CD4-positive, alpha-beta memory T cell (primary cell): Measurements from ENCODE around the gene NFAT5. TPM values are rescaled to one million over a fixed set of nuclear protein-coding genes. Genes with fewer than 3 reads are reported as not detected.
"Not testable (repeated sequence)": the region's sequence is repeated elsewhere in the genome, so short reads cannot be mapped to it uniquely, and the experiment has no call there.

Experiments used
- CTCF ChIA-PET: fragments of 350-600 bp; sonication (Branson Sonifier 250); formaldehyde crosslinking; loops from one replicate; lab custom pipeline; 2021; ENCODE audit warnings: inconsistent platforms; ENCODE audit not compliant: partially characterized antibody; lab: Charles Lee
- POLR2A ChIA-PET: fragments of 350-600 bp; sonication (Branson Sonifier 250); formaldehyde crosslinking; loops from one replicate; lab custom pipeline; 2021; ENCODE audit not compliant: partially characterized antibody; lab: Charles Lee
- DNase-seq, 5 donors: peaks; one replicate each; pipeline versions ENCODE4 v3.0.0 to v3.0.0-alpha.2; 2020 to 2022; ENCODE audit warnings: mixed read lengths in 1 of 5
- H3K27ac ChIP-seq: one replicate; pipeline ENCODE4 v1.7.0; 2013; ENCODE audit warnings: low read depth, low read length
- H3K27me3 ChIP-seq: 2 replicates; pipeline ENCODE4 v1.7.0; 2013; ENCODE audit warnings: mild to moderate bottlenecking, low read length, moderate library complexity; ENCODE audit not compliant: insufficient read depth
- H3K36me3 ChIP-seq: 2 replicates; pipeline ENCODE4 v1.7.0; 2013; ENCODE audit warnings: mild to moderate bottlenecking, low read length, moderate library complexity; ENCODE audit not compliant: insufficient read depth
- H3K4me1 ChIP-seq: 2 replicates; pipeline ENCODE4 v1.7.0; 2013; ENCODE audit warnings: mild to moderate bottlenecking, low read length, moderate library complexity; ENCODE audit not compliant: insufficient read depth
- H3K4me3 ChIP-seq, 2 donors: one replicate each; pipeline ENCODE4 v1.7.0; 2013; ENCODE audit warnings: low read length in 2 of 2, mild to moderate bottlenecking in 1 of 2
- H3K9me3 ChIP-seq, 2 donors: one replicate each; pipeline ENCODE4 v1.7.0; 2013; ENCODE audit warnings: low read length in 2 of 2, control low read depth in 1 of 2; ENCODE audit not compliant: control insufficient read depth in 1 of 2
- H3K27ac Mint-ChIP-seq, 7 donors: one replicate each; pipeline ENCODE4 v1.8.0; 2020 to 2021; ENCODE audit warnings: mixed read lengths in 7 of 7, mild to moderate bottlenecking in 6 of 7, inconsistent platforms in 3 of 7, moderate library complexity in 3 of 7
- H3K27me3 Mint-ChIP-seq, 2 donors: one replicate each; pipeline ENCODE4 v1.8.0; 2020 to 2021; ENCODE audit warnings: mixed read lengths in 2 of 2
- H3K36me3 Mint-ChIP-seq, 2 donors: one replicate each; pipeline ENCODE4 v1.8.0; 2020 to 2021; ENCODE audit warnings: mixed read lengths in 2 of 2, inconsistent platforms in 1 of 2, mild to moderate bottlenecking in 1 of 2
- H3K4me1 Mint-ChIP-seq, 4 donors: one replicate each; pipeline ENCODE4 v1.8.0; 2020 to 2021; ENCODE audit warnings: mixed read lengths in 4 of 4, mild to moderate bottlenecking in 1 of 4
- H3K4me3 Mint-ChIP-seq, 8 donors: one replicate each; pipeline ENCODE4 v1.8.0; 2020 to 2021; ENCODE audit warnings: mixed read lengths in 8 of 8, mild to moderate bottlenecking in 7 of 8, moderate library complexity in 6 of 8, inconsistent platforms in 3 of 8
- H3K9me3 Mint-ChIP-seq, 8 donors: one replicate each; pipeline ENCODE4 v1.8.0; 2020 to 2021; ENCODE audit warnings: mixed read lengths in 8 of 8, mild to moderate bottlenecking in 5 of 8, inconsistent platforms in 3 of 8, moderate library complexity in 1 of 8
- intact Hi-C: fragments of 100-400 bp; cut with micrococcal nuclease; formaldehyde crosslinking; loops from one replicate; pipeline ENCODE4 v1.15.1; 2023
- polyA plus RNA-seq, 2 donors: library from polyadenylated mRNA; unstranded; fragments of 300-500 nt; fragmentation: Illumina TruSeq; gene quantifications; one replicate each; pipeline ENCODE4 v1.2.3, GENCODE V29; 2021
- total RNA-seq, 2 experiments: library from RNA; stranded (reverse); gene quantifications; one replicate each; pipeline ENCODE4 v1.2.3, GENCODE V29; 2021

Gene NFAT5
- total and polyA plus RNA-seq, 4 experiments from 2014 or later = 1.8 to 35.6 (median 18.7) TPM

GRCh38 chr16:69564845-69565670 is 708 bp upstream of the NFAT5 start:
- intact Hi-C loops = loop anchor here (1.0 to 5.0 kb wide), 9 partner anchors 35 to 254 kb away; partner anchors contain the start of genes COG8, CYB5B, NIP7 and TERF2
- no peaks in the 10 kb centered on the region for H3K36me3 ChIP-seq
- peaks cover 28 to 58% (median 37%) of the 10 kb centered on the region in 4 donors for H3K4me1 Mint-ChIP-seq
- ChIA-PET POLR2A (interaction anchor here (0.5 to 2.9 kb wide), 18 partner anchors 11 to 433 kb away, joined by 3 to 17 read pairs (median 4); partner anchors contain the start of genes CHTF8, CYB5B, PDF and TERF2), CTCF (interaction anchor here (1.0 to 2.5 kb wide), 5 partner anchors 9 to 181 kb away, joined by 3 to 23 read pairs (median 3); no protein-coding TSS in a partner anchor)
- peak in 4 of 5 donors; percentile 12 to 33 (median 25) for DNase-seq
- peaks cover 41% of the 10 kb centered on the region for H3K4me1 ChIP-seq
- H3K27me3 Mint-ChIP-seq = no peaks in the 10 kb centered on the region
- H3K9me3 ChIP-seq = no peaks in the 10 kb centered on the region
- H3K27ac ChIP-seq = peak overlapping the region; percentile 91
- no peaks in the 10 kb centered on the region for H3K9me3 Mint-ChIP-seq
- peak overlapping the region; percentile 86 to 97 (median 96) for H3K27ac Mint-ChIP-seq
- H3K4me3 Mint-ChIP-seq = peak overlapping the region; percentile 88 to 96 (median 92)
- peak overlapping the region; percentile 79 to 92 for H3K4me3 ChIP-seq
- no peaks in the 10 kb centered on the region for H3K27me3 ChIP-seq
- H3K36me3 Mint-ChIP-seq = peaks cover 0 to 20% of the 10 kb centered on the region in 2 donors

GRCh38 chr16:69566240-69566980 is 644 bp downstream of the NFAT5 start:
- H3K27me3 Mint-ChIP-seq = no peaks in the 10 kb centered on the region
- CTCF ChIA-PET = no interaction called here
- Histone ChIP-seq H3K36me3 (no peaks in the 10 kb centered on the region), H3K27ac (peak overlapping the region; percentile 91), H3K9me3 (no peaks in the 10 kb centered on the region), H3K4me1 (peaks cover 50% of the 10 kb centered on the region), H3K4me3 (peak overlapping the region; percentile 76 to 92), H3K27me3 (no peaks in the 10 kb centered on the region)
- H3K27ac Mint-ChIP-seq = peak overlapping the region; percentile 92 to 99 (median 97)
- DNase-seq = peak in 2 of 5 donors; percentile 3 to 41
- H3K4me1 Mint-ChIP-seq = peaks cover 28 to 58% (median 37%) of the 10 kb centered on the region in 4 donors
- intact Hi-C loops = no loop called here
- POLR2A ChIA-PET = interaction anchor here (0.7 to 2.9 kb wide), 5 partner anchors 63 to 434 kb away, joined by 3 to 16 read pairs (median 3); partner anchors contain the start of genes CHTF8 and UTP4
- peak overlapping the region; percentile 92 to 99 (median 98) for H3K4me3 Mint-ChIP-seq
- no peaks in the 10 kb centered on the region for H3K9me3 Mint-ChIP-seq
- peaks cover 0 to 20% of the 10 kb centered on the region in 2 donors for H3K36me3 Mint-ChIP-seq

GRCh38 chr16:69566981-69567680 is 1.4 kb downstream of the NFAT5 start:
- intact Hi-C loops = no loop called here
- H3K27ac ChIP-seq = peak overlapping the region; percentile 91
- H3K4me1 Mint-ChIP-seq = peaks cover 27 to 54% (median 37%) of the 10 kb centered on the region in 4 donors
- no peaks in the 10 kb centered on the region for H3K9me3 Mint-ChIP-seq
- peak overlapping the region; percentile 88 to 99 (median 98) for H3K4me3 Mint-ChIP-seq
- peaks cover 50% of the 10 kb centered on the region for H3K4me1 ChIP-seq
- peaks cover 0 to 20% of the 10 kb centered on the region in 2 donors for H3K36me3 Mint-ChIP-seq
- ChIA-PET POLR2A (interaction anchor here (0.7 to 0.9 kb wide), 2 partner anchors 64 to 194 kb away, joined by 3 to 4 read pairs; no protein-coding TSS in a partner anchor), CTCF (interaction anchor here (0.9 kb wide), 1 partner anchor 120 kb away, joined by 3 read pairs; no protein-coding TSS in a partner anchor)
- no peaks in the 10 kb centered on the region for H3K27me3 Mint-ChIP-seq
- no peaks in the 10 kb centered on the region for H3K27me3 ChIP-seq
- no peaks in the 10 kb centered on the region for H3K36me3 ChIP-seq
- peak; percentile 14 to 48 (median 25) for DNase-seq
- peak overlapping the region; percentile 92 to 99 (median 97) for H3K27ac Mint-ChIP-seq
- no peaks in the 10 kb centered on the region for H3K9me3 ChIP-seq
- peak overlapping the region; percentile 76 to 92 for H3K4me3 ChIP-seq

GRCh38 chr16:69568676-69569075 is 2.9 kb downstream of the NFAT5 start:
- H3K9me3 Mint-ChIP-seq = no peaks in the 10 kb centered on the region
- intact Hi-C loops = no loop called here
- peak overlapping the region in 3 of 7 donors; percentile 8 to 99 (median 18) for H3K27ac Mint-ChIP-seq
- ChIA-PET CTCF (interaction anchor here (1.5 kb wide), 1 partner anchor 29 kb away, joined by 3 read pairs; no protein-coding TSS in a partner anchor), POLR2A (interaction anchor here (0.9 to 2.0 kb wide), 3 partner anchors 9 to 114 kb away, joined by 4 to 5 read pairs (median 4); no protein-coding TSS in a partner anchor)
- peaks cover 0 to 20% of the 10 kb centered on the region in 2 donors for H3K36me3 Mint-ChIP-seq
- Histone ChIP-seq H3K4me3 (no peak overlapping the region), H3K36me3 (no peaks in the 10 kb centered on the region), H3K4me1 (peaks cover 47% of the 10 kb centered on the region), H3K27ac (no peak overlapping the region), H3K27me3 (no peaks in the 10 kb centered on the region), H3K9me3 (no peaks in the 10 kb centered on the region)
- no peak for DNase-seq
- H3K4me1 Mint-ChIP-seq = peaks cover 26 to 51% (median 35%) of the 10 kb centered on the region in 4 donors
- no peaks in the 10 kb centered on the region for H3K27me3 Mint-ChIP-seq
- H3K4me3 Mint-ChIP-seq = peak overlapping the region in 3 of 8 donors; percentile 40 to 55 (median 50)

GRCh38 chr16:69578771-69579170 is 13.0 kb downstream of the NFAT5 start:
- H3K27ac Mint-ChIP-seq, H3K36me3 Mint-ChIP-seq, H3K4me3 Mint-ChIP-seq, POLR2A ChIA-PET, H3K9me3 ChIP-seq, DNase-seq, intact Hi-C loops, H3K9me3 Mint-ChIP-seq, H3K27ac ChIP-seq, H3K27me3 ChIP-seq, H3K36me3 ChIP-seq, H3K4me1 ChIP-seq, H3K27me3 Mint-ChIP-seq, H3K4me3 ChIP-seq, CTCF ChIA-PET: not testable (repeated sequence)
- peaks cover 15 to 24% (median 21%) of the 10 kb centered on the region in 4 donors for H3K4me1 Mint-ChIP-seq

GRCh38 chr16:69579783-69580481 is 14.2 kb downstream of the NFAT5 start:
- Mint-ChIP-seq H3K4me1 (peaks cover 15 to 24% (median 21%) of the 10 kb centered on the region in 4 donors), H3K27me3 (no peaks in the 10 kb centered on the region), H3K4me3 (no peak overlapping the region), H3K27ac (peak overlapping the region in 1 of 7 donors; percentile 10), H3K9me3 (no peaks in the 10 kb centered on the region), H3K36me3 (peaks cover 2 to 3% of the 10 kb centered on the region in 2 donors)
- Histone ChIP-seq H3K27me3 (no peaks in the 10 kb centered on the region), H3K4me3 (no peak overlapping the region), H3K4me1 (peaks cover 8% of the 10 kb centered on the region), H3K9me3 (no peaks in the 10 kb centered on the region), H3K36me3 (no peaks in the 10 kb centered on the region), H3K27ac (no peak overlapping the region)
- intact Hi-C loops = no loop called here
- no peak for DNase-seq
- CTCF ChIA-PET = no interaction called here
- POLR2A ChIA-PET = no interaction called here
